ENCODE data around the gene C15orf39.
"Not testable (repeated sequence)": the region's sequence is repeated elsewhere in the genome, so short reads cannot be mapped to it uniquely, and the experiment has no call there.

C15orf39 gene

GRCh38 chr15:75258620-75259343 is 57.1 kb downstream of the C15orf39 start:
- not testable (repeated sequence) for DNase-seq (ENCODE audit: low read depth in 4 of 4, low spot score in 1 of 4)

- DNase-seq (ENCODE audit: low read depth in 4 of 4, low spot score in 1 of 4): not testable (repeated sequence)
Observed at GRCh38 chr15:75259873-75260272, 58.2 kb downstream of the C15orf39 start.

Measured in stimulated activated CD4-positive, alpha-beta T cell treated with anti-CD3 and anti-CD28 coated beads, Interleukin-1b, Interleukin-23, amount 100 ng/mL, for 24 hours (primary cell).